ENCODE measurements around the gene SLC2A5. TPM values are rescaled to one million over a fixed set of nuclear protein-coding genes. Genes with fewer than 3 reads are reported as not detected.
"Not testable (repeated sequence)": the region's sequence is repeated elsewhere in the genome, so short reads cannot be mapped to it uniquely, and the experiment has no call there.

SLC2A5 gene
- total and polyA plus RNA-seq, 7 donors = 1.4 to 9.1 (median 4.9) TPM

- Histone ChIP-seq H3K4me1 (peaks cover 0 to 13% (median 7%) of the 10 kb centered on the region in 4 donors), H3K36me3 (no peaks in the 10 kb centered on the region), H3K27me3 (no peaks in the 10 kb centered on the region), H3K27ac (no peak overlapping the region), H3K9me3 (peaks cover 0 to 9% (median 2%) of the 10 kb centered on the region in 4 donors), H3K4me3 (no peak overlapping the region)
- peak; percentile 26 for DNase-seq
- 95 to 98% methylated on average over 2 of the region's 2 CpGs for WGBS, 2 donors
- intact Hi-C loops (cut with DNase I) = no loop called here
- TF ChIP-seq POLR2AphosphoS5 (IDR thresholded peaks at IDR 0.05) (no peak), CTCF (IDR thresholded peaks at IDR 0.05) (no peak), POLR2A (IDR thresholded peaks at IDR 0.05) (no peak), EP300 (IDR thresholded peaks at IDR 0.05) (no peak)
Observed at GRCh38 chr1:9035226-9035625, 34.2 kb downstream of the SLC2A5 start.

GRCh38 chr1:9033363-9033762, 36.1 kb downstream of the SLC2A5 start:
- intact Hi-C loops (cut with DNase I) = no loop called here
- no peaks in the 10 kb centered on the region for H3K27me3 ChIP-seq
- H3K27ac ChIP-seq = no peak overlapping the region
- DNase-seq = no peak
- 65 to 72% methylated on average over 5 of the region's 5 CpGs for WGBS, 2 donors
- H3K4me1 ChIP-seq = peaks cover 0 to 13% (median 4%) of the 10 kb centered on the region in 4 donors
- H3K9me3 ChIP-seq = peaks cover 0 to 9% (median 2%) of the 10 kb centered on the region in 4 donors
- TF ChIP-seq POLR2AphosphoS5 (IDR thresholded peaks at IDR 0.05) (no peak), CTCF (IDR thresholded peaks at IDR 0.05) (no peak), POLR2A (IDR thresholded peaks at IDR 0.05) (no peak), EP300 (IDR thresholded peaks at IDR 0.05) (no peak)
- no peaks in the 10 kb centered on the region for H3K36me3 ChIP-seq
- H3K4me3 ChIP-seq = no peak overlapping the region

GRCh38 chr1:9031484-9032259, 37.8 kb downstream of the SLC2A5 start:
- DNase-seq = no peak
- 91% methylated on average over 12 of the region's 12 CpGs for WGBS, 2 donors
- H3K4me3 ChIP-seq = no peak overlapping the region
- peaks cover 0 to 9% (median 2%) of the 10 kb centered on the region in 4 donors for H3K9me3 ChIP-seq
- no peaks in the 10 kb centered on the region for H3K36me3 ChIP-seq
- TF ChIP-seq EP300 (IDR thresholded peaks at IDR 0.05) (no peak), POLR2AphosphoS5 (IDR thresholded peaks at IDR 0.05) (no peak), POLR2A (IDR thresholded peaks at IDR 0.05) (no peak), CTCF (IDR thresholded peaks at IDR 0.05) (no peak)
- peaks cover 0 to 13% (median 4%) of the 10 kb centered on the region in 4 donors for H3K4me1 ChIP-seq
- intact Hi-C loops (cut with DNase I) = no loop called here
- H3K27me3 ChIP-seq = no peaks in the 10 kb centered on the region
- no peak overlapping the region for H3K27ac ChIP-seq

GRCh38 chr1:9031077-9031476, 38.4 kb downstream of the SLC2A5 start:
- H3K36me3 ChIP-seq; intact Hi-C loops (cut with DNase I); H3K27ac ChIP-seq; H3K9me3 ChIP-seq; H3K27me3 ChIP-seq; H3K4me3 ChIP-seq; DNase-seq: not testable (repeated sequence)
- 76 to 91% methylated on average over 4 of the region's 4 CpGs for WGBS, 2 donors
- H3K4me1 ChIP-seq = peaks cover 0 to 13% (median 4%) of the 10 kb centered on the region in 4 donors

GRCh38 chr1:9028921-9029705, 40.3 kb downstream of the SLC2A5 start:
- H3K27me3 ChIP-seq = no peaks in the 10 kb centered on the region
- H3K27ac ChIP-seq = no peak overlapping the region
- TF ChIP-seq POLR2A (IDR thresholded peaks at IDR 0.05) = no peak
- TF ChIP-seq CTCF (IDR thresholded peaks at IDR 0.05) = no peak
- no peak for TF ChIP-seq POLR2AphosphoS5 (IDR thresholded peaks at IDR 0.05)
- no peak for TF ChIP-seq EP300 (IDR thresholded peaks at IDR 0.05)
- intact Hi-C loops (cut with DNase I) = no loop called here
- H3K9me3 ChIP-seq = peaks cover 0 to 3% (median 0%) of the 10 kb centered on the region in 4 donors
- no peaks in the 10 kb centered on the region for H3K36me3 ChIP-seq
- DNase-seq = peak; percentile 21
- H3K4me3 ChIP-seq = no peak overlapping the region
- WGBS, 2 donors = 89 to 90% methylated on average over 5 of the region's 5 CpGs
- peaks cover 0 to 13% (median 4%) of the 10 kb centered on the region in 4 donors for H3K4me1 ChIP-seq

Measured in sigmoid colon (tissue), 7 donors.